HG02610 (cell line): ENCODE results near the gene CTIF.

ENCODE experiments used
- ATAC-seq: cut with Tn5 transposase; IDR thresholded peaks from one replicate; pipeline ENCODE4 v1.9.1; 2021; ENCODE audit warnings: mild to moderate bottlenecking, moderate library complexity; ENCODE audit not compliant: unreplicated experiment

The CTIF gene

GRCh38 chr18:48741866-48742265 is 203.0 kb downstream of the CTIF start:
- no peak for ATAC-seq

GRCh38 chr18:48742304-48742703 is 203.5 kb downstream of the CTIF start:
- ATAC-seq = no peak

GRCh38 chr18:48742706-48743475 is 204.1 kb downstream of the CTIF start:
- ATAC-seq = no peak

DNA sequence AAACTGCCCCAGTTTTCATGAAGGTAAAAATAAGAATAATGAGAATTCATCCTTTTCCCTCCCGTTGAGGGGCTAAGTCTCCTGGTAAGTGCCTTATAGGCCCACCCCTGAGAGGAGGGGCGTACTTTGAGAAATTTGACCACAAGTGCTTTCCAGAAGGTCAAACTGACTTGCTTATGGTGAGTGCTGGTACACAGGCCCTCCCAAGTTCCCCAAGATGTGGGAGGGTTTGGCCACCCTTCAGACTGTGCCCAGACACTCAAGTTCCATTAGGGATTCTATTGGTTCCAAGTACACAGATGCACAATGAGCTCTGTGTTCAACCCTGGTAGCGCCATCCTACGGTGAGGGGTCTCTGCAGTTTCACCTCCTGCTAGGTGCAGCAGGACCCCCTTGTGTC is 205.1 kb downstream of the CTIF start:
- ATAC-seq = no peak

- ATAC-seq = no peak
These were observed 206.5 kb downstream of the CTIF start for GRCh38 chr18:48745293-48745692.

GRCh38 chr18:48749768-48750167 is 210.9 kb downstream of the CTIF start:
- ATAC-seq = no peak

GRCh38 chr18:48750485-48751175 is 211.8 kb downstream of the CTIF start:
- no peak for ATAC-seq

GRCh38 chr18:48751727-48752468 is 213.1 kb downstream of the CTIF start:
- ATAC-seq = no peak

DNA sequence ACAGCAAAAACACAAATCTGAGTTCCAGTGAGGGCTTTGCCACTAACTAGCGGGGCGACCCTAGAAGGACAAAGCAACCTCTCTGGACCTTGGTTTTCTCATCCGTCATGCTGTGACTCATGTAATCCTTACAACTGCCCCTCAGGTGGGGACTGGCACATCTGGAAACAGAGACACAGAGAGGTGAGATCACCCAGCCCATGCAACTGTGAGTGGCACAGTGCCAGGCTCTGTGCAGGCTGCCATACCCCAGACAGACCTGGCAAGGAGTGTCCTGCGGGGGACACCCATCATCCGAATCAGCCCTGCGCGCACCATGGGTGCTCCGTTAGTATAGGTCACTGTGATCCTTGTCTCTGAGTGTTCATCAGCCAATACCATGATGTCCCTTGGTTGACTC is 213.6 kb downstream of the CTIF start:
- ATAC-seq = no peak

DNA sequence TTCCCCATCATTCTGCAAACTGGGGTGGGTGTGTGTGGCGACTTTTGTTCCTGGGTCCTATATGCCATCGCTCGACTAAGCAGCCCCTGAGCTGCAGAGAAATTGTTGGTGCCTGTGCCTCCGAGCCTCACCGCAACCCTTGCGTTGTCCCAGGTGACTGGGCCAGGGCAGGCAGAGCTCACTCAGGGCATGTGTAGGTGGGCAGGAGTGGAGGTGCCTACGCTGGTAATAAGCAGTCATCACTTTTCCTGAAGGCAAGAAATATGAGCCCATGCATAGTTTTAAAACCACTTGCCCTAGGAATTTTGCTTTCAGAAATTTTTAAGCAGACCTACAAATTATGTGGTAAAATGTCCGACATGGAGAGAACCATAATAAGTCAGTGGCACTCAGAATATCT is 214.1 kb downstream of the CTIF start:
- ATAC-seq = no peak

GRCh38 chr18:48753691-48754090 is 214.9 kb downstream of the CTIF start:
- ATAC-seq = no peak

DNA sequence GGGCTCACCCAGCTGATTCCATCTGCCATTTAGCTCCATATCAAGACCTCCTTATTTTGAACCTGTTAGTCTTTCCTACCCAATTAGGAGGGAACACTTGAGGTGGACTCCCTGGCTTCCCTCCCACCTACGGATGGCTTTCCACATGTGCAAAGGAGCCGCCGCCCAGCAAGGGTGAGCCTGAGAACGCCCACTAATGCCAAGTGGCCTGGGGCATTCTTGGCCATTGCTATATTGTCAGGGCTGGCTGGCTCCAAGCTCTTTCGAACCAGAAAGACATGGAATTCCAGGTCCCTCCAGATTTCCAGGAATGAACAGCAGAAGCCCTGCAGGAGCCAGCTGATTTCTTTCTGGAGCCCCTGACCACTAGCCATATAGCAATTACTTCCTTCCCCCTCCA is 215.7 kb downstream of the CTIF start:
- no peak for ATAC-seq

- ATAC-seq = peak; percentile 74
These were observed 216.2 kb downstream of the CTIF start for GRCh38 chr18:48754993-48755473.

GRCh38 chr18:48756511-48757226 is 217.8 kb downstream of the CTIF start:
- ATAC-seq = no peak

- ATAC-seq = no peak
These were observed 218.5 kb downstream of the CTIF start for GRCh38 chr18:48757367-48757766.

DNA sequence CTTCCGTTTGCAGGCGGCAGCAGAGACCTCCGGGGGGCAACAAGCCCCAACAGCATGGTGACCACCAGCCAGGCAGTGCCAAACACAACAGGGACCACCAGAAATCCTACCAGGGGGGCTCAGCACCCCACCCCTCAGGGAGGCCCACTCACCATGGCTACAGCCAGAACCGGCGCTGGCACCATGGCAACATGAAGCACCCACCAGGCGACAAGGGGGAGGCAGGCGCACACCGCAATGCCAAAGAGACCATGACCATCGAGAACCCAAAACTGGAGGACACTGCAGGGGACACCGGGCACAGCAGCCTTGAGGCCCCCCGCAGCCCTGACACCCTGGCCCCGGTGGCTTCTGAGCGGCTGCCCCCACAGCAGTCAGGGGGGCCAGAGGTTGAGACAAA is 219.1 kb downstream of the CTIF start:
- ATAC-seq = no peak

GRCh38 chr18:48761582-48761981 is 222.8 kb downstream of the CTIF start:
- no peak for ATAC-seq

GRCh38 chr18:48762022-48762421 is 223.2 kb downstream of the CTIF start:
- no peak for ATAC-seq

- no peak for ATAC-seq
These were observed 224.2 kb downstream of the CTIF start for GRCh38 chr18:48762836-48763718.

- no peak for ATAC-seq
These were observed 224.9 kb downstream of the CTIF start for GRCh38 chr18:48763719-48764100.
